Measurements from ENCODE around the gene MAP3K14.

GRCh38 chr17:45237686-45238085 lies 79.1 kb downstream of the MAP3K14 start:
- TF ChIP-seq CTCF (IDR thresholded peaks at IDR 0.05; ENCODE audit: insufficient read depth, low read length, poor library complexity, severe bottlenecking) (no peak), EZH2phosphoT487 (conservative IDR thresholded peaks at IDR 0.05; ENCODE audit: low read length) (no peak)
